Fibroblast of pulmonary artery (primary cell): ENCODE measurements around the gene SEPTIN3.

Experiments used
- DNase-seq: peaks from one replicate; pipeline ENCODE4 v3.0.0-alpha.2; 2010; ENCODE audit warnings: low read depth
- H3K4me3 ChIP-seq: replicated peaks from 2 replicates; pipeline ENCODE4 v1.5.1; 2011; ENCODE audit warnings: low read depth, mild to moderate bottlenecking, control low read depth, low read length, moderate library complexity
- CTCF ChIP-seq: IDR thresholded peaks from 2 replicates; pipeline ENCODE4 v1.5.1; 2011; ENCODE audit warnings: mild to moderate bottlenecking, control low read depth, low read length, inconsistent platforms; ENCODE audit errors: missing control alignments

SEPTIN3 gene

GRCh38 chr22:41925783-41926460, 43.3 kb upstream of the SEPTIN3 start:
- DNase-seq, result peak; percentile 45
- peak; percentile 42 for TF ChIP-seq CTCF
- H3K4me3 ChIP-seq, result peak overlapping the region; percentile 14

- no peak for TF ChIP-seq CTCF
- no peak overlapping the region for H3K4me3 ChIP-seq
Observed at GRCh38 chr22:41927813-41928212, 41.4 kb upstream of the SEPTIN3 start.

GRCh38 chr22:41928593-41929417, 40.4 kb upstream of the SEPTIN3 start:
- TF ChIP-seq CTCF, result no peak
- DNase-seq, result no peak
- no peak overlapping the region for H3K4me3 ChIP-seq

More at GRCh38 chr22:41927813-41928212, 41.4 kb upstream of the SEPTIN3 start:
- DNase-seq, result no peak

DNA sequence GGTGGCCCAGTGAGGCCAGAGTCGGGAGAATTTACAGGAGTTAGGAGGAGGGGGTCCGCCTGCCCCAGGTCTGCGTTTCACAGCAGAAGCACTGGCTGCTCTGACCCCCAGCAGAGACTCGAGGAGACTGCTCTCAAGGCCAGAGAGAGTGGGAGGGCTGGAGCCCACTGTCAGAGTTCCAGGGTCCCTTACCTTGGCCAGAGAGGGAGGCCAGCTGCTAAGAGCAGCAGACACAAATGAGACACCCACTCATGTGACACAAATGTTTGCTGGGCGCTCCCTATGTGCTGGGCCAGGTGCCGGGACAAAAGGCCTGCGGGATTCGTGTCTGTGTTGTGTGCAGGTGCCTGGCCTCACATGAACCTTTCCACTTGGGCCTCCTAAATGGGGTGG, 39.8 kb upstream of the SEPTIN3 start:
- TF ChIP-seq CTCF, result no peak
- no peak overlapping the region for H3K4me3 ChIP-seq
- DNase-seq, result no peak

GRCh38 chr22:41931701-41932269, 37.5 kb upstream of the SEPTIN3 start:
- no peak overlapping the region for H3K4me3 ChIP-seq
- DNase-seq, result no peak
- TF ChIP-seq CTCF, result no peak

DNA sequence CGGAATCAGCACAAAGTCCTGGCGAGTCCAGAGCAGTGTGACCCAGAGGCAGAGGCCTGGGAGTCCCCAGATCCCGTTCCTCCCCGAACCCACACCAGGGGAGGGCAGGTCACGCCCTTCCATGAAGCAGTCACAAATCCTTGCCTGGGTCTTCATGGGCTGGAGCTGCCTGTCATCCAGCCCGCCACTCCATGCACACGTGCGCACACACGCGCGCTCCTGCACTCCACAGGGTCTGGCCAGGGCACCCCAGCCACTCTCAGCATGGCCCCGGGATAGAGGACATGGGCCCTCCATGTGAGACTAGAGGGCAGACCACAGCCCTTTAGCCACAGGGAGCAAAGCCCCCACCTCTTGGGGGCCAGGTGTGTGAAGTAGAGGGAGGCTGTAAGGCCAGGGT, 36.9 kb upstream of the SEPTIN3 start:
- no peak for DNase-seq
- TF ChIP-seq CTCF, result no peak

More for the DNA sequence above, 36.9 kb upstream of the SEPTIN3 start:
- no peak overlapping the region for H3K4me3 ChIP-seq
